Measurements from ENCODE around the gene GID4.

GRCh38 chr17:18017958-18018357, 21.2 kb upstream of the GID4 start:
- TF ChIP-seq, protein P1, sequence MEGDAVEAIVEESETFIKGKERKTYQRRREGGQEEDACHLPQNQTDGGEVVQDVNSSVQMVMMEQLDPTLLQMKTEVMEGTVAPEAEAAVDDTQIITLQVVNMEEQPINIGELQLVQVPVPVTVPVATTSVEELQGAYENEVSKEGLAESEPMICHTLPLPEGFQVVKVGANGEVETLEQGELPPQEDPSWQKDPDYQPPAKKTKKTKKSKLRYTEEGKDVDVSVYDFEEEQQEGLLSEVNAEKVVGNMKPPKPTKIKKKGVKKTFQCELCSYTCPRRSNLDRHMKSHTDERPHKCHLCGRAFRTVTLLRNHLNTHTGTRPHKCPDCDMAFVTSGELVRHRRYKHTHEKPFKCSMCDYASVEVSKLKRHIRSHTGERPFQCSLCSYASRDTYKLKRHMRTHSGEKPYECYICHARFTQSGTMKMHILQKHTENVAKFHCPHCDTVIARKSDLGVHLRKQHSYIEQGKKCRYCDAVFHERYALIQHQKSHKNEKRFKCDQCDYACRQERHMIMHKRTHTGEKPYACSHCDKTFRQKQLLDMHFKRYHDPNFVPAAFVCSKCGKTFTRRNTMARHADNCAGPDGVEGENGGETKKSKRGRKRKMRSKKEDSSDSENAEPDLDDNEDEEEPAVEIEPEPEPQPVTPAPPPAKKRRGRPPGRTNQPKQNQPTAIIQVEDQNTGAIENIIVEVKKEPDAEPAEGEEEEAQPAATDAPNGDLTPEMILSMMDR (IDR thresholded peaks at IDR 0.05; ENCODE audit: low read depth, low read length): no peak
- no peak for TF ChIP-seq POLR2A (IDR thresholded peaks at IDR 0.05; ENCODE audit: extremely low read depth, insufficient read length)
- TF ChIP-seq, protein P2, sequence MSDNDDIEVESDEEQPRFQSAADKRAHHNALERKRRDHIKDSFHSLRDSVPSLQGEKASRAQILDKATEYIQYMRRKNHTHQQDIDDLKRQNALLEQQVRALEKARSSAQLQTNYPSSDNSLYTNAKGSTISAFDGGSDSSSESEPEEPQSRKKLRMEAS (IDR thresholded peaks at IDR 0.05; ENCODE audit: low read depth, low read length): no peak
- TF ChIP-seq MYC (IDR thresholded peaks at IDR 0.05; ENCODE audit: low read depth, low read length): no peak

Data from NB4 (cell line).